Keratinocyte (primary cell): ENCODE data around the gene SPECC1L. TPM values are rescaled to one million over a fixed set of nuclear protein-coding genes. Genes with fewer than 3 reads are reported as not detected.

Source experiments
- DNase-seq: peaks from one replicate; pipeline ENCODE4 v3.0.0-alpha.2; 2011; ENCODE audit warnings: low read depth, missing footprints, low spot score
- FAIRE-seq: peaks from 2 replicates; lab custom pipeline; 2011; peaks lifted over from hg19 to GRCh38; lab: Jason Lieb, UNC
- H2AFZ ChIP-seq: 2 replicates; pipeline ENCODE4 v1.6.0; 2012; ENCODE audit warnings: low read length, control low read depth, inconsistent platforms; ENCODE audit not compliant: control insufficient read depth
- H3K27ac ChIP-seq: 2 replicates; pipeline ENCODE4 v1.5.1; 2011; ENCODE audit warnings: low read length; ENCODE audit not compliant: control insufficient read depth, insufficient read depth
- H3K27me3 ChIP-seq: 3 replicates; pipeline ENCODE4 v1.6.0; 2011; ENCODE audit warnings: low read length; ENCODE audit not compliant: control insufficient read depth, insufficient read depth; ENCODE audit errors: extremely low read depth
- H3K36me3 ChIP-seq, 2 experiments: 2 replicates in 1 of 2; 3 replicates in 1 of 2; pipeline ENCODE4 v1.5.1; 2011; ENCODE audit warnings: low read length in 2 of 2, mild to moderate bottlenecking in 1 of 2; ENCODE audit not compliant: control insufficient read depth in 2 of 2, insufficient read depth in 2 of 2; ENCODE audit errors: extremely low read depth in 1 of 2
- H3K4me1 ChIP-seq: 3 replicates; pipeline ENCODE4 v1.5.1; 2011; ENCODE audit warnings: low read length; ENCODE audit not compliant: control insufficient read depth, insufficient read depth; ENCODE audit errors: extremely low read depth
- H3K4me2 ChIP-seq: 3 replicates; pipeline ENCODE4 v1.6.0; 2011; ENCODE audit warnings: low read depth, low read length; ENCODE audit not compliant: control insufficient read depth, insufficient read depth; ENCODE audit errors: extremely low read depth
- H3K4me3 ChIP-seq, 3 experiments: fragments of 200-600 bp in 1 of 3; sonication (generic) in 1 of 3; 2 replicates in 2 of 3; 3 replicates in 1 of 3; pipeline ENCODE4 v1.5.1; 2011 to 2016; ENCODE audit warnings: low read length in 3 of 3, mild to moderate bottlenecking in 3 of 3, control low read depth in 2 of 3, inconsistent platforms in 1 of 3, low read depth in 1 of 3, mixed read lengths in 1 of 3, mixed run types in 1 of 3, moderate library complexity in 1 of 3; ENCODE audit not compliant: control insufficient read depth in 2 of 3, insufficient read depth in 2 of 3; ENCODE audit errors: extremely low read depth in 1 of 3
- H3K79me2 ChIP-seq: 2 replicates; pipeline ENCODE4 v1.6.0; 2012; ENCODE audit warnings: low read length; ENCODE audit not compliant: control insufficient read depth, insufficient read depth
- H3K9ac ChIP-seq: 3 replicates; pipeline ENCODE4 v1.6.0; 2011; ENCODE audit warnings: low read length; ENCODE audit not compliant: control insufficient read depth, insufficient read depth; ENCODE audit errors: extremely low read depth
- H3K9me1 ChIP-seq: 3 replicates; pipeline ENCODE4 v1.6.0; 2011; ENCODE audit warnings: low read length; ENCODE audit not compliant: control insufficient read depth, insufficient read depth; ENCODE audit errors: extremely low read depth
- H3K9me3 ChIP-seq: 2 replicates; pipeline ENCODE4 v1.5.1; 2012; ENCODE audit warnings: low read depth, low read length; ENCODE audit not compliant: control insufficient read depth
- H4K20me1 ChIP-seq: 3 replicates; pipeline ENCODE4 v1.6.0; 2011; ENCODE audit warnings: low read length; ENCODE audit not compliant: control insufficient read depth, insufficient read depth; ENCODE audit errors: extremely low read depth
- CTCF ChIP-seq, 3 experiments: IDR thresholded peaks in 1 of 3; conservative IDR thresholded peaks in 1 of 3; optimal IDR thresholded peaks in 1 of 3; 2 replicates in 2 of 3; 3 replicates in 1 of 3; pipeline versions ENCODE3 to v1.5.1; 2011; ENCODE audit warnings: low read length in 3 of 3, mild to moderate bottlenecking in 3 of 3, moderate library complexity in 2 of 3, control low read depth in 1 of 3, inconsistent platforms in 1 of 3; ENCODE audit not compliant: insufficient read depth in 2 of 3; ENCODE audit errors: extremely low read depth in 1 of 3
- EZH2 ChIP-seq: IDR thresholded peaks from one replicate; pipeline ENCODE4 v1.6.1; 2012; ENCODE audit warnings: inconsistent platforms, mild to moderate bottlenecking, low read length, moderate library complexity
- dilution Hi-C: fragments of 300-500 bp; cut with MboI; formaldehyde crosslinking; loops from one replicate; pipeline ENCODE4 v1.7.0; 2020; ENCODE audit warnings: low sequenced_read_pairs; ENCODE audit not compliant: extremely low pct_ligation_motif_present
- polyA plus RNA-seq, 5 experiments: library from polyadenylated mRNA; depleted of rRNA in 3 of 5; stranded (reverse) in 3 of 5; stranded (forward) in 1 of 5; unstranded in 1 of 5; fragments of >200 nt; gene quantifications; 1 replicate in 1 of 5; 2 replicates in 3 of 5; 3 replicates in 1 of 5; pipeline versions ENCODE4 v1.2.1 to v1.2.3, GENCODE V29; 2011 to 2012; ENCODE audit warnings: missing spikeins in 2 of 5, low read depth in 1 of 5, low replicate concordance in 1 of 5

The SPECC1L gene
- polyA plus RNA-seq, 1 donor (not counting 4 experiments of a cell fraction or from before 2014, with no cell fraction given), result 19.3 TPM

GRCh38 chr22:24339452-24339747, 68.8 kb downstream of the SPECC1L start:
- FAIRE-seq, result no peak
- dilution Hi-C loops, result no loop called here
- TF ChIP-seq CTCF (optimal IDR thresholded peaks at IDR 0.05 in 1 of 3, IDR thresholded peaks at IDR 0.05 in 1 of 3, conservative IDR thresholded peaks at IDR 0.05 in 1 of 3; ENCODE audit: extremely low read depth in 1 of 3, insufficient read depth in 2 of 3, low read length in 3 of 3), result no peak
- TF ChIP-seq EZH2, result no peak
- Histone ChIP-seq H3K36me3 (peaks cover 16 to 25% of the 10 kb centered on the region in 2 experiments), H3K27ac (no peak overlapping the region), H4K20me1 (no peaks in the 10 kb centered on the region), H3K9me3 (no peaks in the 10 kb centered on the region), H3K9ac (no peak overlapping the region), H3K9me1 (no peaks in the 10 kb centered on the region), H3K27me3 (no peaks in the 10 kb centered on the region), H3K4me2 (no peak overlapping the region), H3K4me1 (peaks cover 16% of the 10 kb centered on the region), H3K79me2 (no peaks in the 10 kb centered on the region), H2AFZ (no peak overlapping the region), H3K4me3 (no peak overlapping the region)
- DNase-seq, result no peak

GRCh38 chr22:24341627-24342026, 71.0 kb downstream of the SPECC1L start:
- dilution Hi-C loops, result no loop called here
- Histone ChIP-seq H3K79me2 (no peaks in the 10 kb centered on the region), H3K9me1 (no peaks in the 10 kb centered on the region), H3K9ac (no peak overlapping the region), H3K4me3 (no peak overlapping the region), H3K27me3 (no peaks in the 10 kb centered on the region), H3K4me1 (peaks cover 16% of the 10 kb centered on the region), H3K27ac (no peak overlapping the region), H3K4me2 (no peak overlapping the region), H3K9me3 (no peaks in the 10 kb centered on the region), H2AFZ (no peak overlapping the region), H4K20me1 (no peaks in the 10 kb centered on the region), H3K36me3 (peaks cover 14 to 20% of the 10 kb centered on the region in 2 experiments)
- no peak for FAIRE-seq
- no peak for DNase-seq
- TF ChIP-seq CTCF (optimal IDR thresholded peaks at IDR 0.05 in 1 of 3, IDR thresholded peaks at IDR 0.05 in 1 of 3, conservative IDR thresholded peaks at IDR 0.05 in 1 of 3; ENCODE audit: extremely low read depth in 1 of 3, insufficient read depth in 2 of 3, low read length in 3 of 3), result no peak
- TF ChIP-seq EZH2, result no peak
